Measurements from ENCODE around the gene ASCL1. TPM values are rescaled to one million over a fixed set of nuclear protein-coding genes. Genes with fewer than 3 reads are reported as not detected.

Gene ASCL1
- total and polyA plus RNA-seq, 9 of the 15 experiments (the other 6 are each of a cell fraction or from before 2014, with no cell fraction given): 0.01 to 0.09 (median 0.04) TPM; not detected in 3

DNA sequence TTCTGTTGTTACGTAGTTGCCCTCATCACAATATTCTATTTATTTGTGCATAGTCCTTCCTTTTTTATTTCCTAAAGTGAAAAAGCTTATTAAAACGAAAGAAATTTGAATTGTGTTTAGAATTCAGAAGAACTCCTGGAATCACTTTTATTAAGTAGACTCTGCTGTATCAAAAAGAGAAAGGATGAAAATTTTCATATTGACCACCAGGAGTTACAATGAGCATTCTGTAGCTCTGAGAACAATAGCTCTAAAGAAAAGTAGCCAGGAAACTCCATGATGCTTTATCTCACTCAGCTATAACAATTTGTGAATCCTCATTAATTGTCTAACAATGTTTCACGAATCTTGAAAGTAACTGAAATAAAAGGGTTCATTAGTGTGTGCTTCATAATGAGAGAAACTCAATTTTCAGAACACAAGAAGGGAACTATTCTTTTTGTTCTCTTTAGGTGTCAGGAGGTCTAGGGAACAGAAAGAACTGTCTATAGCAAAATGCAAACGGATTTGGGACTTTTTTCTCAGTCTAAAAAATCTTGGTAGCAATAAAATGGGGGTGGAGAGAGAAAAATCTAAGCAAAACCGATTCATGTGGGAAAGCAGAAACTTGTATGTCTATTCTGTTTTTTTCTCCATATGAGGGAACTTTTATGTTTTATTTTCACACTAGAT, 19.3 kb downstream of the ASCL1 start (continued):
- TF ChIP-seq POLR2AphosphoS5 (IDR thresholded peaks at IDR 0.05; ENCODE audit: control insufficient read depth, insufficient read depth, low read depth, low read length): no peak
- TF ChIP-seq GTF2A2 (tag; IDR thresholded peaks at IDR 0.05): no peak
- TF ChIP-seq ZNF12 (CRISPR knock-in tag; IDR thresholded peaks at IDR 0.05): no peak
- no peak for TF ChIP-seq ZBED1 (IDR thresholded peaks at IDR 0.05)
- no peak for TF ChIP-seq PHB2 (IDR thresholded peaks at IDR 0.05; ENCODE audit: low read depth)

DNA sequence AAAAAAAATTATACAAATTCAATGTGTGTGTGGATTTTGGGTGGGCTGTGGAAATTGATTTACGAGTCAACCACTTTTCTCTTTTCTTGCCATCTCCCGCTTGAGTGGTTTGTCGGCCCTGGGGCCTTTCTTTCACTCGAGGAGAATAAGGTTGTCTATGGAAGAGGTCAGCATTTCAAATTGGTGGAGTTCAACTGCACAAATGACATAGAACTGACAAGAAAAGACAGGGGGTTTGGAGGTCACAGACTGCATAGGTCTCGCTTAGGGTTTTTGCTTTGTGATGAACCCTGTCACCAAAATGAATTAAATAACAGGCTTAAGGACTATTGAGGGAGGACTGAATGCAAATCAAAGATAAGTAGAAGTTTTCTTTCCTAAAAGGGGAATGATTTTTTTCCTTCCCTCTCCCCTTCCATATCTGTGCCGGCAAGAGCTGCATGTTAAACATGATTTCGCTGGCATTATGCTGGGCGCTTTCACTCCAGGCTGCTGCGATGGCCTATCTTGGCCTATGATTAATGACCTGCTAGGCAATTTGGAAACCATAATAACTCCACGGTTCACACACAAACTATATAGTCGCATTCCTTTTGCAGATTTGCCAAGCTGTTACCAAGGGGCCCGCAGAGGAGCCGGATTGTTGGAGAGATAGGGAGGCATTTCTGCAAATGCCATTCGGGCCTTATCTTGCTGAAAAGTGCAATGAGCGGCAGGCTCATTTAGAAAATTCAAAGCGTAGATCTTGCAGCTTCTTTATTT, 20.7 kb downstream of the ASCL1 start:
- intact Hi-C loops (cut with micrococcal nuclease): no loop called here
- H4K20me1 ChIP-seq (replicated peaks; ENCODE audit: control insufficient read depth, insufficient read depth, low read length): no peaks in the 10 kb centered on the region
- H3K9ac ChIP-seq (ENCODE audit: insufficient read depth in 1 of 2, low read depth in 2 of 2, low read length in 2 of 2): no peak overlapping the region
- H3K4me1 ChIP-seq (replicated peaks in 1 of 2; ENCODE audit: control insufficient read depth in 2 of 2, insufficient read depth in 2 of 2, low read length in 2 of 2): no peaks in the 10 kb centered on the region
- DNase-seq (ENCODE audit: extremely low read depth in 1 of 4, low spot score in 3 of 4) (no peak), FAIRE-seq (no peak), ATAC-seq (no peak)
- ChIA-PET CTCF (ENCODE audit: low intra/inter-chr PET ratio) (no interaction called here), POLR2A (no interaction called here)
- H3K4me2 ChIP-seq (ENCODE audit: insufficient read depth, low read length): no peak overlapping the region
- in situ Hi-C loops (cut with MboI): no loop called here
- H3K9me1 ChIP-seq (ENCODE audit: control insufficient read depth, insufficient read depth, low read length): no peaks in the 10 kb centered on the region
- no TSS peak for BruUV-seq (replicated peaks)
- H3K9me3 ChIP-seq (replicated peaks; ENCODE audit: control insufficient read depth, insufficient read depth, low read depth, low read length): no peaks in the 10 kb centered on the region
- H3K27ac ChIP-seq (ENCODE audit: extremely low read depth, low read depth, low read length): no peak overlapping the region
- TF ChIP-seq SLC30A9 (CRISPR knock-in tag; IDR thresholded peaks at IDR 0.05): no peak
- no peak for TF ChIP-seq WHSC1 (IDR thresholded peaks at IDR 0.05; ENCODE audit: low read length)
- TF ChIP-seq XRCC4 (IDR thresholded peaks at IDR 0.05; ENCODE audit: extremely low read depth, insufficient read depth, insufficient read length): no peak
- no peak overlapping the region for H2AFZ ChIP-seq (ENCODE audit: low read depth, low read length)
- no peak overlapping the region for H3K4me3 ChIP-seq
- H3K79me2 ChIP-seq (ENCODE audit: control insufficient read depth, insufficient read depth, low read length): no peaks in the 10 kb centered on the region
- 0% methylated on average over 16 of the region's 16 CpGs for WGBS (ENCODE audit: insufficient coverage, low coverage, missing lambda C conversion rate)
- no peaks in the 10 kb centered on the region for H3K27me3 ChIP-seq (ENCODE audit: control insufficient read depth in 2 of 2, insufficient read depth in 2 of 2, low read length in 2 of 2)
- H3K36me3 ChIP-seq (ENCODE audit: control insufficient read depth, insufficient read depth, low read length): no peaks in the 10 kb centered on the region
